Measurements from ENCODE around the gene DSE.

The DSE gene

DNA sequence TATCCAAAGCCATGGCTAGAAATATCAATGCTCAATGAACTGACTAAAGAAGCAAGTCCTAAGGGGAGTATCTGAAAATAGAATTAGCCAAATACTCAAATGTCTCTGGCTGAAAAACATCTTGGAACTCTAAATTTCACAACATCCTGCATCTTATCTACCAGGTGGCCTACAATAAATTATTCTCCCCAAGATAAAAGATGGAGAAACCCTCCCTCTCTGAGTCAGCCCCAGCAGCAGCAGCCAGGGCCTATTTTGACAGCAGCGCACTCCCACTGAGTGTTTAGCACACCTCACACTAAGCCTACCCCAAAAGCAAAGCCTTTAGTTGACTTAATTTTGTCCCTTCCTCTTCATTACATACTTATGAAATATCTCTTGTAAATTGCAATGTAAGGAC lies 96.3 kb downstream of the DSE start:
- Mint-ChIP-seq H3K4me1 (ENCODE audit: low read depth) (peaks cover 8% of the 10 kb centered on the region), H3K36me3 (no peaks in the 10 kb centered on the region), H3K27ac (no peak overlapping the region), H3K4me3 (no peak overlapping the region), H3K27me3 (peaks cover 18% of the 10 kb centered on the region), H3K9me3 (ENCODE audit: low read depth) (no peaks in the 10 kb centered on the region)

DNA sequence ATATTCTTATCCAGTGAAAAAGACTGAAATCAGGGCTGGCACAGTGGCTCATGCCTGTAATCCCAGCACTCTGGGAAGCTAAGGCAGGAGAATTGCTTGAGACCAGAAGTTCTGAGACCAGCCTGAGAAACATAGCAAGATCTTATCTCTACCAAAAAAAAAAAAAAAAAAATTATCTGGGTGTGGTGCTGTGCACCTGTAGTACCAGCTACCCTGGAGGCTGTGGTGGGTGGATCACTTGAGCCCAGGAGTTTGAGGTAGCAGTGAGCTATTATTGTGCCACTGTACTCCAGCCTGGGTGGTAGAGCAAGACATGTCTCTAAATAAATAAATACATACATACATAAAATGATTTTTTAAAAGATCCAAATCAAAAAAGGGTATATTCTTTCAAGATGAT lies 96.8 kb downstream of the DSE start:
- Mint-ChIP-seq H3K4me3 (no peak overlapping the region), H3K4me1 (ENCODE audit: low read depth) (peaks cover 6% of the 10 kb centered on the region), H3K9me3 (ENCODE audit: low read depth) (no peaks in the 10 kb centered on the region), H3K27me3 (peaks cover 17% of the 10 kb centered on the region), H3K27ac (no peak overlapping the region), H3K36me3 (no peaks in the 10 kb centered on the region)

DNA sequence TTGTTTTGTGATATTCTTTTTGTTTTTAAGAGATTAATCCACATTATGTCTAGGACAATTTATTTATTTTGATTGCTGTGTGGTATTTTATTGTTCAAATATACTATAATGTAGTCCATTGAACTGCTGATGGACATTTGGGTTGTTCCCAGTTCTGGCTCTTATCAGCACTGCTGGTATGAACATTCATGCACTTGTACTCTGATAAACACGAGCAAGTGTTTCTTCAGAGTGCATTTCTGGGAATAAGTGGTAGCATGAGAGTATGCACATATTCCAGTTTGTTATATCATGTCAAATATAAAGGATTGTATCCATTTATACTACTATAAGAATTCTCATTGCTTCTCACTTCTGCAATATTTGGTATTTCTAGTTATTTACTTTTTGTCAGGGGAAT lies 97.5 kb downstream of the DSE start:
- H3K4me3 Mint-ChIP-seq = no peak overlapping the region
- H3K36me3 Mint-ChIP-seq = no peaks in the 10 kb centered on the region
- no peak overlapping the region for H3K27ac Mint-ChIP-seq
- no peaks in the 10 kb centered on the region for H3K9me3 Mint-ChIP-seq (ENCODE audit: low read depth)
- peaks cover 11% of the 10 kb centered on the region for H3K27me3 Mint-ChIP-seq
- peaks cover 4% of the 10 kb centered on the region for H3K4me1 Mint-ChIP-seq (ENCODE audit: low read depth)

DNA sequence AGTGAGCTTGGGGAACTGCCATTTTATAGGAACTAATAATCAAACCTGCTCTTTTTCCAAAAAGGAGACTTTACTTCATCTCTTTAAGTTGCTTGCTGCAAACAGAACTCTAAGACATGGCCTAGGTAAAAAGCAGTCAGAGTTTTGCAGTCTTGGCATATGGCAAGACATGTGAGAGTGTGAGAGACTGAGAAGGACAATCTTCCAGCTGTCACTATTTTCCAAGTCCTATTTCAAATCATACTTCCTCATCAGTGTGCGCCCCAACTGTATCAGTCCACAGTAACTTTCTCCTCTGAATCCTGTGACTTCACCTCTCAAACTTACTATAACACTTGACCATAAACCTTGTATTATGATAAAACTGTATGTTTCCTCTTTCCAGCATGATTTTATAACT lies 100.8 kb downstream of the DSE start:
- no peaks in the 10 kb centered on the region for H3K9me3 Mint-ChIP-seq (ENCODE audit: low read depth)
- no peak overlapping the region for H3K27ac Mint-ChIP-seq
- no peaks in the 10 kb centered on the region for H3K36me3 Mint-ChIP-seq
- peaks cover 19% of the 10 kb centered on the region for H3K4me1 Mint-ChIP-seq (ENCODE audit: low read depth)
- no peak overlapping the region for H3K4me3 Mint-ChIP-seq
- H3K27me3 Mint-ChIP-seq = peaks cover 2% of the 10 kb centered on the region

DNA sequence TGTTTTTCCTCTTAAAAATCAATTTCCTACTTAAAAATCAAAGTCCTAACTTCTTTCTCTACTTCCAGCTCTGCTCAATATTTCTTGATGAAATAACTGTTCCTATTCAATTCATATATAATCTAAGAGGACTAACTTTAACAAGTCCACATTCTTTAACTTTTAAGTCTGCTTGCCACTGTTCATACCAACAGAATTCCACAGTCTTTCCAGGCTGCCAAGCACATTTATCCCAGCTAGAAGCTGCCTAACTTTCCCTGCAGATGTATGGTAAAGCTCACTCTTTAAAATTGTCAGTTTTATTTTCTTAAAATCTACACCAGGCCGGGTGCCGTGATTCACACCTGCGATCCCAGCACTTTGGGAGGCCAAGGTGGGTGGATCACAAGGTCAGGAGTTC lies 102.0 kb downstream of the DSE start:
- H3K4me1 Mint-ChIP-seq (ENCODE audit: low read depth) = peaks cover 19% of the 10 kb centered on the region
- no peak overlapping the region for H3K27ac Mint-ChIP-seq
- no peaks in the 10 kb centered on the region for H3K36me3 Mint-ChIP-seq
- peaks cover 2% of the 10 kb centered on the region for H3K27me3 Mint-ChIP-seq
- H3K4me3 Mint-ChIP-seq = no peak overlapping the region
- H3K9me3 Mint-ChIP-seq (ENCODE audit: low read depth) = no peaks in the 10 kb centered on the region

DNA sequence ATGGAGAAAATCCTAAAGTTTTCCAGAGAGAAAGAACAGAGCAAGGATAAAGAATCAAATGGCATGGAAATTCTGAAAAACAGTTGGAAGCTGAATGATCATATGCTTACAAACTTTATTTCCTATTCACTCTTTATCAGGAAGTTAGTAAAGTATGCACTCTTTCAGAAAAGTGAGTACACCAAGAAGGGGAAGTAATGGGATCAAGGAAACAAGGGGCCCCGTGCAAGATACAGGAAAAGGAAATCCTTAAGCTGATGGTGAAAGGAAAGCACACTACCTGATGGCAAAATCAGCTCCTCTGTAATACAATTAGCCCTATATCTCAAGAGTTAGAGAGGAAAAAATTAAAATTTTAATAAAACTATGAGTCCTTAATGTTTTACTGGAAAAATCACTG lies 104.4 kb downstream of the DSE start:
- Mint-ChIP-seq H3K4me1 (ENCODE audit: low read depth) (peaks cover 19% of the 10 kb centered on the region), H3K9me3 (ENCODE audit: low read depth) (no peaks in the 10 kb centered on the region), H3K4me3 (no peak overlapping the region), H3K27me3 (peaks cover 2% of the 10 kb centered on the region), H3K36me3 (no peaks in the 10 kb centered on the region), H3K27ac (no peak overlapping the region)

DNA sequence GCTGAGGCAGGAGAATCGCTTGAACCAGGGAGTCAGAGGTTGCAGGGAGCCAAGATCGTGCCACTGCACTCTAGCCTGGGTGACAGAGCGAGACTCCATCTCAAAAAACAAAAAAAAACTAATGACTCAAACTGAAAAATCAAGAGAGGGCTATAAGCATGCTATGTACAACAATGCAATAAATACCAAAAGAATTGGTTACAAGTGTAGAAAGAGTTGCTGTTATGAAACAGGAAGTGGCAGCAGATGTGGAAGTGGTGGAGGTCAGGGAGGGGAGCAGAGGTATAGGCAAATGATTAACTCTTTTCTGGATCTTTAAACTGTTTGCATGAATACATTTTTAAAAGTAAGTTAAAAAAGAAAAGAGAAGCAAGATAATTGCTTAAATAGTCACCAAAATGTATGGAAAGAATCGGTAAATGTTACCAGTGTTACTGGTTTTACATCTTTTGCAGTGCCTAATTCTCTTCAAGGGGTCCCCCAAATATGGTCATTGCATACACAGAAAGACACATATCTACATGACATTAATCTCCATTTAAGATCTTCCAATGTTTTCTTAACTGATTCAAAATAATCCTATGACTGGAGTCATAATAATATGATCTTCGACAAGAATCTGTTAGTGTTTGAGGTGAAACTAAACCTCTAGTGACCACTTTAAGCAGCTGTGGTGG lies 105.4 kb downstream of the DSE start:
- H3K4me3 Mint-ChIP-seq = no peak overlapping the region
- H3K36me3 Mint-ChIP-seq = no peaks in the 10 kb centered on the region
- H3K27ac Mint-ChIP-seq = no peak overlapping the region
- H3K4me1 Mint-ChIP-seq (ENCODE audit: low read depth) = peaks cover 19% of the 10 kb centered on the region
- H3K27me3 Mint-ChIP-seq = peaks cover 2% of the 10 kb centered on the region
- no peaks in the 10 kb centered on the region for H3K9me3 Mint-ChIP-seq (ENCODE audit: low read depth)

DNA sequence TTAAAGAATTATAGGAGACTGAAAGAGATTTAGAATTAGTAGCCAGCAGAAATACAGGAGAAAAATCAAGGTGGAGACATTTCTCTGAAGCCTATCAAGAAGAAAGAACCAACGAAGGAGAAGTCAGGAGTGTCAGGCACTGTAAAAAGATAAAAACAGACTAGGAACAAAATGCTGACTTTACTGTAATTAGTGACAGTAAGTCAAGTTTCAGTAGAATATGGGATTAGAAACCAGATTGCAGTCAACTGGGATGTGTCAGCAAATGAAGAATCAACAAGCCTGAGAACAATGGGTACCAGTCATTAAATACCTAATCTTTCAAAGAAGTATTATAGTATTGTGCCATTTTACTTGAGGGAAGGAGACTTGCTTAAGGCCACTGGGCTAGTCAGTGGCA lies 112.0 kb downstream of the DSE start:
- H3K27me3 Mint-ChIP-seq = peaks cover 4% of the 10 kb centered on the region
- H3K27ac Mint-ChIP-seq = no peak overlapping the region
- H3K36me3 Mint-ChIP-seq = no peaks in the 10 kb centered on the region
- H3K4me1 Mint-ChIP-seq (ENCODE audit: low read depth) = no peaks in the 10 kb centered on the region
- H3K9me3 Mint-ChIP-seq (ENCODE audit: low read depth) = no peaks in the 10 kb centered on the region
- no peak overlapping the region for H3K4me3 Mint-ChIP-seq

DNA sequence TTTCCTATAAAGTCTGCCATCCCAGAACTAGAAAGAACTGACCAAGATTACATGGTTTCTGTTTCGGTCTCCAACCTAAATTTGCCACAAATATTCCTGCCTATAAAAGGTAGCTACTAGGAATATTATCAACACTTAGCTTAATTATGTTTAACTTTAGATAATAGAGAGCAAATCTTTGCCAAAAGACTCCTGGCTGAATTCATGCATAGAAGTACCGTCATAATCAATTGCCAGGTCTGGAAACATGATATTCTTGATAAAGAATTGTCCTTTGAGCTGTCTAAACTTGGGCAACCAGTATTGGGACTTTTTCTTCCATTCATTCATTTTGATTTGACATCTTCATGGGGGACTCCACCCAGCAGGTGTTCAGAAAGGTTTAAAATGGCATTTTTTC lies 112.9 kb downstream of the DSE start:
- no peaks in the 10 kb centered on the region for H3K4me1 Mint-ChIP-seq (ENCODE audit: low read depth)
- H3K27me3 Mint-ChIP-seq = peaks cover 4% of the 10 kb centered on the region
- H3K27ac Mint-ChIP-seq = no peak overlapping the region
- no peak overlapping the region for H3K4me3 Mint-ChIP-seq
- H3K36me3 Mint-ChIP-seq = no peaks in the 10 kb centered on the region
- H3K9me3 Mint-ChIP-seq (ENCODE audit: low read depth) = no peaks in the 10 kb centered on the region

DNA sequence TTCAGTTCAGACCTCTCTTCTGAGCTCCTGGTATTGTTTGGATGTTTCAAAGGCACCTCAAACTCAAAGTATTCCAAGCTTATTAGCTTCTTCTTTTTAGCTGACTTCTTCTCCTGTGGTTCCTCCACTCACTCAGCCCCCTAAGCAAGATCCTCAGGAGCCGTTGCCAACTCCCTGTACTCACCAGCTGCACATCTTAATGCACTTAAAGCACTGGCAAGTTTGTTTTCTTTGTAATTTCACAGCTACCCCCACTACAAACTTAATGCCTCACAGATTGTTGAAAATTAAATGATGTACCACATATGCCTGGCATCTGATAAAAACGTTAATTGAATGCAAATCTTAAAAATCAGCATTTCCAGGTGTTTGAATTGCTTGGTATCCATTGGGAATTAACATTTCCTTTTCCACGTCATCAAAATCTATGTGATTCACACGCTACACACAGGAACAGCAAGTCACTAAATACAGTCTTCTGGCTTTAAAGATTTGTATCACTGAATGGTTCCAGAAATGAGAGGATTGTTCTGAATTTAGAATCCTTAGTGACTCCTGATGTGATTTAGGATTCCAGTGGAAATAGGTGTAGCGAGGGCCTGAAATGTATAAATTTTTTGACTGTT lies 114.9 kb downstream of the DSE start:
- Mint-ChIP-seq H3K4me1 (ENCODE audit: low read depth) (no peaks in the 10 kb centered on the region), H3K36me3 (no peaks in the 10 kb centered on the region), H3K9me3 (ENCODE audit: low read depth) (no peaks in the 10 kb centered on the region), H3K27ac (no peak overlapping the region), H3K4me3 (no peak overlapping the region), H3K27me3 (peaks cover 6% of the 10 kb centered on the region)

DNA sequence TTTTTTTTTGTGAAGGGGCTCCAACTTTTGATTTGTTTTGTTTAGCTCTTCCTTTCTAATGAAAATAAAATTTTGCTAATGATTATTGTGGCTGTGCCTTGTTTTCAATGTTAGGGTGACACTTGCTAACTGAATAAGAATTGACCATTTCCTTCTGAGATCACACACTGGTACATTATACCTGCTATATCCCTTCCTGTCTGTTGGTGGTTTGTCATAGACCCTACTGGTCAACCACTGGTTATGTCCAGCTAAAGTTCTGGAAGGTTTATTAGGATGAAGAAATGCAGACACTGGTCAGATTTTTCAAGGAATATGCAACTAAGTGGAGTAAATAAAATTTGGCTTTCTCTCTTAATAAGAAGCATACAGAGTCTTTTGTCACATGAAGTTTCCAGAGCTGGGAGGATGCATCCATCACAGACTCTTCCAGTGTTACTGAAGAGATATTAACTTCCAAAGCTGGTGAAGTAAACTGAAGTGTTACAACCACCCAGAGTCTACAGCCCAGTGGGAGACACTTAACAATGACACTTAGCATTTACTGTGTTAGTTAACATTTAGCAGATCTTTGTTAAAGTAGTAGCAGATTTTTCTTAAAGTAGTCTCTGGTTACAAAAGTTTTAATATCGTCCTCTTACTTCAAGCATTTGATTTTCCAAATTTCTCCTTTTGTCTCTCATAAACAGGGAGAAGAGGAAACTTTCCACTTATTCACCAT lies 121.0 kb downstream of the DSE start:
- peaks cover 6% of the 10 kb centered on the region for H3K9me3 Mint-ChIP-seq (ENCODE audit: low read depth)
- peaks cover 2% of the 10 kb centered on the region for H3K36me3 Mint-ChIP-seq
- peaks cover 6% of the 10 kb centered on the region for H3K27me3 Mint-ChIP-seq
- H3K27ac Mint-ChIP-seq = no peak overlapping the region
- H3K4me1 Mint-ChIP-seq (ENCODE audit: low read depth) = no peaks in the 10 kb centered on the region
- no peak overlapping the region for H3K4me3 Mint-ChIP-seq

DNA sequence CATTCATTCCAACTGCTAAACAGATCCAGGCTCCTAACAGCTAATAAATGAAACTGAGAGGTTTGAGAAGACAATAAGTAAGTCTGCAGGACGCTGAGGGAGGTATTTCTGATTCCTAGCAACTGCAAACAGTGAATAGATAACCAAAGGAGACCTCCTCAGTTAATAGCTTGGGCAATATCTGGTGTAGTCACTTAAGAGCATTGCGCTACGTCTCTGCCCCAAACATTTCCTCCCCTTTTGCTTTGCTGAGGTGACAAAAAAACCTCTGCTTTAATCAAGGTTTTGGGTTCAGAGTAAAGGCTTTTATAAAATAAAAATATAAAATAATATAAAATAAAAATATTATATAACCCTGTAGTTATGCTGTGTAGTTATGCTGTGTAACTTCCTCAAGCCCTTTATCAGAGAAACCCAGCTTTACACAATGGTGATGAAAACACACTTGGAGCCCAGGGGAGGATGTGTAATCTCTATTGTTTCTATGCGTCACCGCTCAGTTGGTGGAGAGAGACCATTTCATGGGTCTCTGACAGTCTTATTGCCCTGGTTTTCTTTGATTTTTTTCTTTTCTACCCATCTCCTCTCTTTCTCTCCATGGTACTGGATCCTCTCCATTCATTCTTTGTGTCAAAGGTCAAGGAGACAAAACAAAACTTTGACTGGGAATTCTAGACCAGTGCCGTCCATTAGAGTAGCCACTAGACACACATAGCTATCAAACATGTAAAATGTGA lies 121.8 kb downstream of the DSE start:
- no peak overlapping the region for H3K27ac Mint-ChIP-seq
- H3K9me3 Mint-ChIP-seq (ENCODE audit: low read depth) = peaks cover 6% of the 10 kb centered on the region
- no peaks in the 10 kb centered on the region for H3K4me1 Mint-ChIP-seq (ENCODE audit: low read depth)
- H3K4me3 Mint-ChIP-seq = no peak overlapping the region
- peaks cover 6% of the 10 kb centered on the region for H3K27me3 Mint-ChIP-seq
- H3K36me3 Mint-ChIP-seq = peaks cover 2% of the 10 kb centered on the region

Data from activated naive CD8-positive, alpha-beta T cell (primary cell).